NCI-H2196 (cell line): ENCODE data around the gene ITGA2.

Experiments used
- DNase-seq: peaks from one replicate; lab custom pipeline; 2025; ENCODE audit not compliant: unreplicated experiment; lab: John Stamatoyannopoulos, UW

ITGA2 gene

GRCh38 chr5:53052499-53052898 lies 63.3 kb downstream of the ITGA2 start:
- no peak for DNase-seq

GRCh38 chr5:53053364-53053763 lies 64.2 kb downstream of the ITGA2 start:
- DNase-seq = no peak

GRCh38 chr5:53055365-53055764 lies 66.2 kb downstream of the ITGA2 start:
- DNase-seq = no peak

- DNase-seq = no peak
These were observed 70.1 kb downstream of the ITGA2 start for GRCh38 chr5:53059281-53059680.

- no peak for DNase-seq
These were observed 74.0 kb downstream of the ITGA2 start for GRCh38 chr5:53063176-53063575.

GRCh38 chr5:53063791-53064190 lies 74.6 kb downstream of the ITGA2 start:
- DNase-seq = no peak

GRCh38 chr5:53066088-53066487 lies 76.9 kb downstream of the ITGA2 start:
- no peak for DNase-seq

- no peak for DNase-seq
These were observed 78.5 kb downstream of the ITGA2 start for GRCh38 chr5:53067641-53068040.

- no peak for DNase-seq
These were observed 79.2 kb downstream of the ITGA2 start for GRCh38 chr5:53068291-53068836.

GRCh38 chr5:53069626-53070025 lies 80.5 kb downstream of the ITGA2 start:
- DNase-seq = no peak

GRCh38 chr5:53071298-53071697 lies 82.1 kb downstream of the ITGA2 start:
- DNase-seq = no peak

GRCh38 chr5:53071738-53072137 lies 82.6 kb downstream of the ITGA2 start:
- no peak for DNase-seq

- no peak for DNase-seq
These were observed 84.2 kb downstream of the ITGA2 start for GRCh38 chr5:53073348-53073747.

GRCh38 chr5:53076014-53076583 lies 86.9 kb downstream of the ITGA2 start:
- no peak for DNase-seq

- DNase-seq = no peak
These were observed 91.1 kb downstream of the ITGA2 start for GRCh38 chr5:53080271-53080670.

- no peak for DNase-seq
These were observed 94.8 kb downstream of the ITGA2 start for GRCh38 chr5:53083927-53084326.

GRCh38 chr5:53084546-53085255 lies 95.5 kb downstream of the ITGA2 start:
- DNase-seq = no peak

- DNase-seq = no peak
These were observed 98.0 kb downstream of the ITGA2 start for GRCh38 chr5:53087171-53087570.

- DNase-seq = no peak
These were observed 98.5 kb downstream of the ITGA2 start for GRCh38 chr5:53087621-53088121.

- no peak for DNase-seq
These were observed 100.4 kb downstream of the ITGA2 start for GRCh38 chr5:53089481-53089991.

GRCh38 chr5:53090229-53090628 lies 101.1 kb downstream of the ITGA2 start:
- DNase-seq = no peak

- DNase-seq = no peak
These were observed 102.1 kb downstream of the ITGA2 start for GRCh38 chr5:53091289-53091688.
